ENCODE measurements around the gene CCL5. TPM values are rescaled to one million over a fixed set of nuclear protein-coding genes. Genes with fewer than 3 reads are reported as not detected.
"Not testable (repeated sequence)": the region's sequence is repeated elsewhere in the genome, so short reads cannot be mapped to it uniquely, and the experiment has no call there.

CCL5 gene
- total and polyA plus RNA-seq, 2 donors: 26.7 to 27.4 TPM

GRCh38 chr17:35901631-35902175, 21.5 kb upstream of the CCL5 start:
- Histone ChIP-seq H3K4me1 (ENCODE audit: control insufficient read depth in 2 of 2, insufficient read depth in 2 of 2, low read length in 2 of 2) (peaks cover 8 to 46% of the 10 kb centered on the region in 2 donors), H3K27ac (ENCODE audit: low read depth in 1 of 2, low read length in 1 of 2) (peak overlapping the region in 1 of 2 donors; percentile 84), H3K9me3 (ENCODE audit: control insufficient read depth in 2 of 2, insufficient read depth in 1 of 2, low read length in 1 of 2) (no peaks in the 10 kb centered on the region), H3K4me3 (ENCODE audit: low read length in 2 of 2) (no peak overlapping the region), H3K36me3 (ENCODE audit: control insufficient read depth in 2 of 2, insufficient read depth in 2 of 2, low read length in 1 of 2) (no peaks in the 10 kb centered on the region), H3K27me3 (ENCODE audit: control insufficient read depth in 2 of 2, insufficient read depth in 1 of 2, low read length in 1 of 2) (no peaks in the 10 kb centered on the region)
- 99% methylated on average over 9 of the region's 9 CpGs for whole genome bisulfite sequencing
- DNase-seq (ENCODE audit: low read depth in 6 of 9, low spot score in 9 of 9): no peak

DNA sequence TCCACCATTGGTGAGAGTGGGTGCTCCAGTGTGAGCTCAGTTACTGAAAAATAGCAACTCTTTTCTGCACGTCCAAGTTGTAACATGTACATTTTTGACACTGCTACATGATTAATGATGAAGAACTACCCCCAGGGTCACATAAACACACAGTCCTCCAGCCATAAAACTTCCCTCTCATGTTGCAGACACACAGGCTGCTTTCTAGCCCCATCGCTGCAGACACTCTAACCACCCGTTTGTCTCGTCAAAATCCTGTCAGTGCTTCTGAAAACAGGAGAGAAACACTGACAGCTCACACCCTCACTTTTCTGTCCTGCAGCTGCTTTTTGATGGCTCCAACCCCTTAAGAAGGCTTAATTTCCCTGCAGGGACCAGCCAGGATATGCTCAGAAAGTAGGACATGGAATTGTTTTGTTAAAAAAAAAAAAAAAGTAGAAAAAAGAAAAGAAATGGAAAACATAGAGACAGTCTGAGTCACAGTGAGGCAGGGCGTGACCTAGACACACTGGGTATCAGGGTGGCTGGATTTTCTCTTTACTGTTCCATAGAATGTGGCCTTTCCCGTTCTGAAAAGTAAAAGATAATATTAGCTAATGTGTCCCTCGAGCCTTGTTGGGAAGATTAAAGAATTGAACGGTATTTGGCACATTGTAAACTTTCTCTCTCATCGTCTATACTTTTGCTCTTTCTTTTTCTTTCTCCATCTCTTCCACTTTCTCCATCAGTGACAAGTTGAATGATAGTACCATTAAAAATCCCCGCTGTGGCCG, 20.7 kb upstream of the CCL5 start:
- 92% methylated on average over 11 of the region's 11 CpGs for WGBS
- Histone ChIP-seq H3K27ac (ENCODE audit: low read depth in 1 of 2, low read length in 1 of 2) (peak overlapping the region; percentile 59 to 84), H3K27me3 (ENCODE audit: control insufficient read depth in 2 of 2, insufficient read depth in 1 of 2, low read length in 1 of 2) (no peaks in the 10 kb centered on the region), H3K9me3 (ENCODE audit: control insufficient read depth in 2 of 2, insufficient read depth in 1 of 2, low read length in 1 of 2) (no peaks in the 10 kb centered on the region), H3K4me1 (ENCODE audit: control insufficient read depth in 2 of 2, insufficient read depth in 2 of 2, low read length in 2 of 2) (peaks cover 13 to 50% of the 10 kb centered on the region in 2 donors), H3K4me3 (ENCODE audit: low read length in 2 of 2) (no peak overlapping the region), H3K36me3 (ENCODE audit: control insufficient read depth in 2 of 2, insufficient read depth in 2 of 2, low read length in 1 of 2) (no peaks in the 10 kb centered on the region)
- peak in 1 of 9 donors; percentile 65 for DNase-seq (ENCODE audit: low read depth in 6 of 9, low spot score in 9 of 9)

- no peak overlapping the region for H3K4me3 ChIP-seq (ENCODE audit: low read length in 2 of 2)
- no peaks in the 10 kb centered on the region for H3K27me3 ChIP-seq (ENCODE audit: control insufficient read depth in 2 of 2, insufficient read depth in 1 of 2, low read length in 1 of 2)
- peak in 3 of 9 donors; percentile 13 to 58 (median 33) for DNase-seq (ENCODE audit: low read depth in 6 of 9, low spot score in 9 of 9)
- H3K36me3 ChIP-seq (ENCODE audit: control insufficient read depth in 2 of 2, insufficient read depth in 2 of 2, low read length in 1 of 2): no peaks in the 10 kb centered on the region
- peaks cover 13 to 50% of the 10 kb centered on the region in 2 donors for H3K4me1 ChIP-seq (ENCODE audit: control insufficient read depth in 2 of 2, insufficient read depth in 2 of 2, low read length in 2 of 2)
- WGBS: 76% methylated on average over 5 of the region's 5 CpGs
- H3K9me3 ChIP-seq (ENCODE audit: control insufficient read depth in 2 of 2, insufficient read depth in 1 of 2, low read length in 1 of 2): no peaks in the 10 kb centered on the region
- peak overlapping the region in 1 of 2 donors; percentile 84 for H3K27ac ChIP-seq (ENCODE audit: low read depth in 1 of 2, low read length in 1 of 2)
Measured at GRCh38 chr17:35900280-35900679, 20.1 kb upstream of the CCL5 start.

DNA sequence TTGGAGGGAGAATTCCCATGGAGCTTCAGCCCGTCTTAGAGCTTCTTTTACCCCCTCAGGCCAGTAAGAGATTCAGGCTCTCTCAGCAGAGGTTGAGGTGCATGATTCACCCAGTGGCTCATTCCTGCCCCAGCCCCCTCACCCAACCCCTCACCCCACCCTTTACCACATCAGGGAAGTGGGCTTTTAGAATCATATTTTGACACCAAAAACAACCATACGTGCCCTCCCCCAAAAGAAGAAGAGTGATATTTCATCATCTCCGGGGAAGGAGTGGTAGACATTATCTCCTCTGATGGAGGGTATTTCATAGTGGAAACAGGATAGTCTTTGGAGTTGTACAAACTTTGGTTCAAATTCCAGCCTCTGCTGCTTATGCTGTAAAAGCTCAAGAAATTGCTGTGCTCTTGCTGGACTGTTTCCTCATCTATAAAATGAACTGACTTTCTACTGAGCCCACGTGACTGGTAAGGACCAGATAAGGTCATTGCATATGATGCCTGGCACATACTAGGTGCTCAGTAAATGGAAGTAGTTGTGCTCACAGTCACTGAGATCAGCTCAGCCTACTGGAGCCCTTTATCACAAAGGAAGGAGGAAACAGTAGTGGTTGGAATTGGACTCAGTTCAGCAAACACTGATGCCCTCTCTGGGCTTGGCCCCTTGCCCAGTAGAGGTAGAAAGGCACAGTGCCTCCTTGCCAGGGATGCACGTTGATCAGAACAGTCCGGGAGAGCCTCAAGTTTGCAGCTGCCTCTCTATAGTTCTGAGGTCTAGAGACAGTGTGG, 18.3 kb upstream of the CCL5 start:
- no peaks in the 10 kb centered on the region for H3K27me3 ChIP-seq (ENCODE audit: control insufficient read depth in 2 of 2, insufficient read depth in 1 of 2, low read length in 1 of 2)
- 46% methylated on average over 6 of the region's 6 CpGs for WGBS
- H3K36me3 ChIP-seq (ENCODE audit: control insufficient read depth in 2 of 2, insufficient read depth in 2 of 2, low read length in 1 of 2): no peaks in the 10 kb centered on the region
- no peak overlapping the region for H3K27ac ChIP-seq (ENCODE audit: low read depth in 1 of 2, low read length in 1 of 2)
- peaks cover 13 to 50% of the 10 kb centered on the region in 2 donors for H3K4me1 ChIP-seq (ENCODE audit: control insufficient read depth in 2 of 2, insufficient read depth in 2 of 2, low read length in 2 of 2)
- H3K4me3 ChIP-seq (ENCODE audit: low read length in 2 of 2): no peak overlapping the region
- DNase-seq (ENCODE audit: low read depth in 6 of 9, low spot score in 9 of 9): peak in 2 of 9 donors; percentile 11 to 57
- H3K9me3 ChIP-seq (ENCODE audit: control insufficient read depth in 2 of 2, insufficient read depth in 1 of 2, low read length in 1 of 2): no peaks in the 10 kb centered on the region

GRCh38 chr17:35897772-35898171, 17.6 kb upstream of the CCL5 start:
- WGBS: 99% methylated on average over 7 of the region's 7 CpGs
- H3K4me1 ChIP-seq (ENCODE audit: control insufficient read depth in 2 of 2, insufficient read depth in 2 of 2, low read length in 2 of 2): peaks cover 9 to 47% of the 10 kb centered on the region in 2 donors
- H3K27me3 ChIP-seq (ENCODE audit: control insufficient read depth in 2 of 2, insufficient read depth in 1 of 2, low read length in 1 of 2); H3K9me3 ChIP-seq (ENCODE audit: control insufficient read depth in 2 of 2, insufficient read depth in 1 of 2, low read length in 1 of 2); H3K27ac ChIP-seq (ENCODE audit: low read depth in 1 of 2, low read length in 1 of 2); DNase-seq (ENCODE audit: low read depth in 6 of 9, low spot score in 9 of 9); H3K4me3 ChIP-seq (ENCODE audit: low read length in 2 of 2); H3K36me3 ChIP-seq (ENCODE audit: control insufficient read depth in 2 of 2, insufficient read depth in 2 of 2, low read length in 1 of 2): not testable (repeated sequence)

DNA sequence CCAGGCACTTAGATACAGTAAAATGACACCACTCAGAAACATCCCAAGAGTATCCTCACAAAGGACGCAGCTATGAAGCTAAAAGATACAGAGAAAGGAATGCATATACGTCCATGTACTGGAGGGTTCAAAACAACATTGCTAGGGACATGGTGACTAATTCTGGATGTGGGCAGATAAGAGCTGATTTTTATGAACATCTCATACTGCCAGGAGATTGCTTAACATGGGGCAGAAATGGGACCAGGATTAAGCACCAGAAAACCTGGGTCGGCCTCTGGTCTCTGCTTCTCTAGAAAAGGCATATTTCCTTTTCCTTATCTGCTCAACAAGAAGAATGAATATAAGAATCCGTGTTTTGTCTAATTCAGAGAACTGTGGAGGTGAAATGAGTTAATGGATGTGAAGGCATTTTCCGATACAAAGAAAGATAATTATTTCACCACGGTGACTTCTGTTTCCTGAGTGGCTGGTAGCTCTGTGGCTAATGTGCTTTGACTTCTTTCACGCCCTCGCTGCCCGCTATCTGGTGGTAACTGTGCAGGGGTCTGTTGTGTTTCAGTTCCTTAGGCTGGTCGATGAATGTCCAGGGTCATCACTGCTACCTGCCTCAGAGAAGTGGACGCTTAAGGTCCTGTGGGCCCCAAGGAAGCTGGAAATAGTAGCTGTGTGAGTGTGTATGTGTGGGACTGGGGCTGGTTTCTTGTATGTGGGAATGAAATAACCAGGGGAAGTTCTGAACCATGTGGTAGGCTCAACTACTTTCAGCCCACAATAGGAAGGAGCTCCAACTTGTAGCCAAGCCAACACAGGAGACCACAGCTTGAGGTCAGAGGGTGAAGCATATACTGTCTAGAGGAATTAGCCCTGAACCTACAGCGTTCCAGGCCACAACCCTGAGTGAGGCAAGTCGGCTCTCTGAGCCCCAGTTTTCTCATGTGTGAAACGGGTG, 15.8 kb upstream of the CCL5 start:
- H3K4me3 ChIP-seq (ENCODE audit: low read length in 2 of 2): no peak overlapping the region
- no peak for DNase-seq (ENCODE audit: low read depth in 6 of 9, low spot score in 9 of 9)
- H3K27me3 ChIP-seq (ENCODE audit: control insufficient read depth in 2 of 2, insufficient read depth in 1 of 2, low read length in 1 of 2): no peaks in the 10 kb centered on the region
- no peaks in the 10 kb centered on the region for H3K36me3 ChIP-seq (ENCODE audit: control insufficient read depth in 2 of 2, insufficient read depth in 2 of 2, low read length in 1 of 2)
- H3K27ac ChIP-seq (ENCODE audit: low read depth in 1 of 2, low read length in 1 of 2): no peak overlapping the region
- WGBS: 42% methylated on average over 14 of the region's 14 CpGs
- no peaks in the 10 kb centered on the region for H3K9me3 ChIP-seq (ENCODE audit: control insufficient read depth in 2 of 2, insufficient read depth in 1 of 2, low read length in 1 of 2)
- peaks cover 15 to 52% of the 10 kb centered on the region in 2 donors for H3K4me1 ChIP-seq (ENCODE audit: control insufficient read depth in 2 of 2, insufficient read depth in 2 of 2, low read length in 2 of 2)

DNA sequence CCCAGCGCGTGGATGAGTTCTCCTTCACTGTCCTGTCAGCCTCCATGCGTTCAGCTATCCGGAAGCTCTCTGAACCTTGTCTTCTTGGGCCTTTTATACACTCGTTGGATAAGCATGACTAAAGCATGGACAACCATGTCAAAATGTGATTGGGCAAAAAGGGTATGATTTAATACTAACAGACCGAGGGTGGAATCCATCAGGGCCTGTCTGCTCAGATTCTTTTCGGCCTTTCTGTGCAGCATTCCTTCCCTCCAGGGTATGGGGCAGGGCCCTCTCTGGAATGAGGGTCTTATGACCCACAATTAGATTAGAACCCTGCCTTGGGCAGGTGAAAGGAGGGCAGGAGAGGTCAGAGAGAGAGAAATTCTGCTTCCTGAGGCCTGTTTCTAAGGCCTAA, 14.0 kb upstream of the CCL5 start:
- Histone ChIP-seq H3K27me3 (ENCODE audit: control insufficient read depth in 2 of 2, insufficient read depth in 1 of 2, low read length in 1 of 2) (no peaks in the 10 kb centered on the region), H3K4me1 (ENCODE audit: control insufficient read depth in 2 of 2, insufficient read depth in 2 of 2, low read length in 2 of 2) (peaks cover 23 to 51% of the 10 kb centered on the region in 2 donors), H3K27ac (ENCODE audit: low read depth in 1 of 2, low read length in 1 of 2) (no peak overlapping the region), H3K9me3 (ENCODE audit: control insufficient read depth in 2 of 2, insufficient read depth in 1 of 2, low read length in 1 of 2) (no peaks in the 10 kb centered on the region), H3K4me3 (ENCODE audit: low read length in 2 of 2) (no peak overlapping the region), H3K36me3 (ENCODE audit: control insufficient read depth in 2 of 2, insufficient read depth in 2 of 2, low read length in 1 of 2) (no peaks in the 10 kb centered on the region)
- WGBS: 97% methylated on average over 7 of the region's 7 CpGs
- no peak for DNase-seq (ENCODE audit: low read depth in 6 of 9, low spot score in 9 of 9)

DNA sequence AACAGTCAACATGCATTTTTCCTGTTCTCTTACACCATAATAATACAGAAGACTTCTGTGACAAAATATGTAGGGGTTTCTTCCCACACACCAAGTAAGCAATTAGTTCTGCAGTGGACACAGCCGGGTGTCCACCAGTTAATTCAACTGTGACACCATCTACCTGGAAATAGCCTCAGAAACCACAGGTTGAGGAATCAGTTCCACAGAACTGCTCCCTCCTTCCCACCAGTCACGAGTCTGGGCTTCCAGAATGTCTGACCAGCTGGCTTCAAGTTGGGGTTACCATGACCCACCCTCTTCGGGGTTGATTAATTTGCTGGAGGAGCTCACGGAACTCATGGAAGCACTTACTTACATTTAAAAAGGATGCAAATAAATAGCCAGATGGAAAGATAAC, 13.6 kb upstream of the CCL5 start:
- Histone ChIP-seq H3K4me1 (ENCODE audit: control insufficient read depth in 2 of 2, insufficient read depth in 2 of 2, low read length in 2 of 2) (peaks cover 20 to 51% of the 10 kb centered on the region in 2 donors), H3K27me3 (ENCODE audit: control insufficient read depth in 2 of 2, insufficient read depth in 1 of 2, low read length in 1 of 2) (no peaks in the 10 kb centered on the region), H3K27ac (ENCODE audit: low read depth in 1 of 2, low read length in 1 of 2) (no peak overlapping the region), H3K36me3 (ENCODE audit: control insufficient read depth in 2 of 2, insufficient read depth in 2 of 2, low read length in 1 of 2) (no peaks in the 10 kb centered on the region), H3K4me3 (ENCODE audit: low read length in 2 of 2) (no peak overlapping the region), H3K9me3 (ENCODE audit: control insufficient read depth in 2 of 2, insufficient read depth in 1 of 2, low read length in 1 of 2) (no peaks in the 10 kb centered on the region)
- WGBS: 97% methylated on average over 4 of the region's 4 CpGs
- DNase-seq (ENCODE audit: low read depth in 6 of 9, low spot score in 9 of 9): no peak
